ENCODE data around the gene TUBB2B. TPM values are rescaled to one million over a fixed set of nuclear protein-coding genes. Genes with fewer than 3 reads are reported as not detected.
A peak's percentile ranks its signal among the peaks of the same experiment; 100 is the strongest.

Gene TUBB2B
- total RNA-seq, 1 experiment from 2014 or later: 104 TPM

DNA sequence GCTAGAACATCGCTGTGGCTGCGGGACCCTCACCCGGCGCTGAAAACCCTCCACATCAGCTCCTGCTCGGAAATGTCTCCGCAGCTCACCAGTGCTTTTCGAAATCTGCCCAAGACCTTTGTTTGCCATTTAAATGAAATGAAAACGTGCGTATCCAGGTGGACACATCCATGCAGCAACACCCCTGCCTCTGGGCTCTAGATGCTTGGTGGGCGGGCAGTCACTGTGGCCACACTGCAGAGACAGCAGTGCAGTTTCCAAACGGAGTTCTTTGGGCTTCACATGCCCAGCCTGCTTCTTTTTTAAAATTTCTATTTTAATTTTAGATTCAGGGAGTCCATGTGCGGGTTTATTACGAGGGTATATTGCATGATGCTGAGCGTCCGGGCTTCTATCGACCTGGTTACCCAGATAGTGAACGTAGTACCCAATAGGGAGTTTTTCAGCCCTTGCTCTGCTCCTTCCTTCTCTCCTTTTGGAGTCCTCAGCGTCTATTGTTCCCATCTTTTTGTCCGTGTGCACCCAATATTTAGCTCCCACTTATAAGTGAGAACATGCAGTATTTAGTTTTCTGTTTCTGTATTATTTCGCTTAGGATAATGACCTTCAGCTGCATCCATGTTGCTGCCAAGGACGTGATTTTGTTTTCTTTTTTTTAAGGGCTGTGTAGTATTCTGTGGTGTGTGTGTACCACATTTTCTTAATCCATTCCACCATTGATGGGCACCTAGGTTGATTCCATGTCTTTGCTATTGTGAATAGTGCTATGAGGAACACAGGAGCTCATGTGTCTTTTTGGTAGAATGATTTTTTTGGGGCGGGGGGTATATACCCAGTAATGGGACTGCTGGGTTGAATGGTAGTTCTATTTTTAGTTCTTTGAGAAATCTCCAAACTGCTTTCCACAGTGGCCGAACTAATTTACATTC lies 4.8 kb upstream of the TUBB2B start:
- DNase-seq (ENCODE audit: low read depth): no peak

DNA sequence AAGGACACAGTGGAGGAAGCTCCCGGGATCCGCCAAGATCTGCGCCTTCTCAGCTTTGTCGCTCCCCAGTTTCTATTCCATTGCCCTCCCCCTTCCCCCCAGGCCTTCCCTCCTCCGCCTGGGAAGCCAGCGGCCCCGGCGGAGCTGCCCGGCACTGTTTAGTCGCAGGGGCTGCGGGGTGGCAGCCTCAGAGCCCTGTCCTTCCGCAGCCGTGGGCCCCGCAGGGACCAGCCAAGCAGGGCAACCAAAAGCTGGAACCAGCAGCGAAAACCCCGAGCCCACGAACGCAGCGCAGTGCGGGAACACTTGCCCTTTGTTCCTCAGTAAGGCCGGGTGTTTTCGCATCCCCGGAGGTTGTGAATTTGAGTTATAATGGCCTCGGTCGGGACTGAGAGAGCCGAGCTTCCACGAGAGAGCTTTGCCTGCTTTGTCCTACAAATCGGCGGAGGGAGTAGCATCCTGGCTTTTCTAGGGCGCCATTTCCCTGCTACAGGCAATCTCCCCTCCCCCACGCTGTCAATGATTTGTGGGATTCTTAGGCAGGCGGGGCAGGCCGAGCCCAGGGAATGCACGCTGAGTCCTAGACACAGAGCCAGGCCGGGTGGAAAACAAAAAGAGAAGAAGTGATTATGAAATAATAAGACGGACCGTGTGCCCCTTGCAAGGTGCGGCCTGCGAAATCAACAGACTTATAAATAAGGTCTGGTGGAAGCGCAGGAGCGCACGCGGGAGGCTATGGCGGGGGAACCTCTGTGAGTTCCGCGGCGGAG lies 4.0 kb upstream of the TUBB2B start:
- peak; percentile 90 for DNase-seq (ENCODE audit: low read depth)

DNA sequence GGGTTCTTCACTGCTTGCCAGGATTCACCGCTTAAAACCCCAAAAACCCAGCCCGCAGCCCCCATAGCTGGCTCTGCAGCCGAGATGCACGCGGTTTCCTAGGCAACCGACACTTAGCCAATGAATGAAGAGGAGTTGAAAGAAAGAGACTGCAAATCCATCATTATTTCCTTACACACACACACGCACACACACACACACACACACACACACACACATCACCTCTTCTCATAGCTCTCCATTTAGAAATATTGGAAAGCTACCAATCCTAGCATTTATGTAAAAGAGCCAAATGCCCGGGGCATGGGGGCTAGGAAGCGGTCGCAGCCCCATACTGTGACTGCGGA lies 3.4 kb upstream of the TUBB2B start:
- DNase-seq (ENCODE audit: low read depth): peak; percentile 72

DNA sequence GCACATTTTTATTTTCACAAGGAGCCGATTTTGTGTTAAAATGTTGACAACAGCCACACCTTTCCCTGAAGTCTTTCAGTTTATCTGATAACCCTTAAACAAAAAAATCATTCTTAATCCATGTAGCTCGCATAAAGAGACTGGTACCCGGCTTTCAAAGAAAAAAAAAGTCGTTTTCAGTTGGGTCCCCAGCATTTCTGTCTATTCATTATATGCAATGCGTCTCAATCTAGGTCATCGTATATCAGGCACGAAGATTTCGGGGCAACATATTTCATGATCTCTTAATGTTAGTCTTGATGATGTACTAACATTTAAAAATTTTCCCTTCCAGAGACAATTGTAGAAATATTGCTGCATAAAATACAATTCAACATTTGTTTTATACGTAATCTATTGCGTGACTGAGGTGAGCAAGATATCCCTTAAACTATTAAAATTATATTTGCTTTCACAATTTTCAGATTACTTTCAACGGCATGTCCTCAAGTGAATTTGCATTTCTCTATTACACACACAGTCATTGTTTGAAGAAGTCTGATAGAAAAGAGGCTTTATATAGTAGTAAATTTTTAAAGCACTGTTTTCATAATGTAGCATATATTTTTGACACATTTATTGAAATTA lies 2.9 kb upstream of the TUBB2B start:
- DNase-seq (ENCODE audit: low read depth): no peak

DNA sequence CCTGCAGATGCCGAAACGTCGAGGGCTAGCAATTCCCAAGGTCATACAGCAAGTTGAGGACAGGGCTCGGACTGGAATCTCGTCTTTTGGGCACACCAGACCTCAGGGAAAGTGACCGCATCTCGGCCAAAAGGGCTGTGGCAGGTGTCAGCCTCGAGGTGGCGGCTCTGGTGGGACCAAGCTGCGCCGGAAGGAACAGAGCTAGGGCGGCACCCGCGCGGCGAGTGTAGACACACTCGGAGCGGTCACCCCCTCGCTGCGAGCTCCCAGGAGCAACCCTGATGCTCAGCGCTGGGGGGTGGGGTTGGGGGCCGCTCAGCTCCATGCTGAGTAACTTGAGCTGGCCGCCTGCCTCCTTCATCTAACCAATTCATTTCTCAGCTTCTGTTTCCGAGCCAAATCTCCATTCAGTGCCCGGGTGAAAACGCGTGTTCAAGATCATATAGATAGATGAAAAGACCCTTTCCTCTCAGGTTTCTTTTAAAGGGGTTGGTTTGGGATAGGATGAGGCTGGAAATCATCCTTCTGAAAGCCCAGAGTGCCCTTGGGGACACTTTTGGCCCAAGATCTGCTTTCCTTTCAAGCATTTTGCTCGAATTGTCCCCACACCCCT lies 2.2 kb upstream of the TUBB2B start:
- peak; percentile 42 for DNase-seq (ENCODE audit: low read depth)

DNA sequence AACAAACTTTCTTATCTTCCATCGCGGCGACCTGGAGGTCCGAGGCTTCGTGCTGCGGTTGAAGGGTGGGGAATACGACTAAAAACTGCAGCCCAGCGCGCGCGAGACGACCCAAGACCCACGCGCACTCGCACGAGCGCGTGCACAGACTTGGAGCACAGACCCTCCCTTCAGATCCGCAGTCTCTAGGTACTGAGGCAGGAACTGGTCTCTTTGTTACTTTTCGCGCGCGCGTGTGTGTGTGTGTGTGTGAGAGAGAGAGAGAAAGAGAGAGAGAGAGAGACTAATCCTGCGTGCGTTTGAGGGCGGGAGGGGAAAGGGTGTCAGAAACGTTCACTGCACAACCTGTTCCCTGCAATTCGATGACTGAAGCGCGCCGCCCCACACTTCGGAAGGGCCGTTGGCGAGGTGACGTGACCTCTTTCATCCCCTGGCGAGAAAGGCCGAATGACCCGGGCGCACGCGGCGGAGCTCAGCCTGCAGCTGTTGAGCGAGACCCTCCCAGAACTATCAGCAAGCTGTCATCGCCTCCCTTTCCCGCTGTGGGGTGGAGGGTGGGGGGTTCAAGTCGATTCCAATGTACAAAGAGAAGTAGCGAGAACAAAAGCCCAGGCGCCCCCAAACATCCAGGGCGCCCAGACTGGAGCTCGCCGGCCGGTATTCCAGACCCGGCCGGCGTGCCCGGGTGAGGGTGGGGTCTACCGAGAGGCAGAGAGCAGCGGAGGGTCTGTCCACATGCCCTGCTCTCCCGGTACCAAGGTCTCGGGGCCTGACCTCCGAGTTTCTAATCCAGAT lies 1.5 kb upstream of the TUBB2B start:
- peak; percentile 36 for DNase-seq (ENCODE audit: low read depth)

DNA sequence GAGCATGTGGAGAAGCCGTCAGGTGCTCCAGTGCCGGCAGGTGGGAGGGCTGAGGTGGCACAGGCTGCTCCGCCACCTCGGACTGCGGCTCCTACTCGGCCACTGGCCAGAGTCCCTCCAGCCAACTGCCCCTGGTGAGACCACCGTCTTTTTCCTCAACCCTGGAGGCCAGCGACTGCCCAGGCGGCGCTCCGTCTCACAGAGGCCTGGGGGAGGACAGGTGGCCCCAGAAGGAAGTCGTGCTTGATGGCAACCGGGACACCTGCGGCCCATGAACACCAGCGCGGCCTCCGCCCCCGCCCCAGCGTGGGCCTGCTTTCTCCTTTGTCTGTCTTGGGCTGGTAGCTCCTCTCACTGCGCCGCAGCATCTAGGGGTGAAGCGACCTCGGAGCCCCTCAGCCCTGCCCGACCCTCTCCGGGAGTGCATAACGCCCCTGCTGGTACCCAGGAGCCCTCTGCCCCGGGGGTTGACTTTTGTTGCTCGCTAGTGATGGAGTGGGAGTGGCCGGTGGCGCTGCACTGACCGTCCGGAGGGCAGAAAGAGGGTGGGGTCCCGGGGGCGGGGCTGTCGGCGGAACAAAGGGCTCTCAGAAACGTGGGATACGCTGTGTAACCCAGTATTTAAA lies 706 bp upstream of the TUBB2B start:
- peak; percentile 34 for DNase-seq (ENCODE audit: low read depth)

DNA sequence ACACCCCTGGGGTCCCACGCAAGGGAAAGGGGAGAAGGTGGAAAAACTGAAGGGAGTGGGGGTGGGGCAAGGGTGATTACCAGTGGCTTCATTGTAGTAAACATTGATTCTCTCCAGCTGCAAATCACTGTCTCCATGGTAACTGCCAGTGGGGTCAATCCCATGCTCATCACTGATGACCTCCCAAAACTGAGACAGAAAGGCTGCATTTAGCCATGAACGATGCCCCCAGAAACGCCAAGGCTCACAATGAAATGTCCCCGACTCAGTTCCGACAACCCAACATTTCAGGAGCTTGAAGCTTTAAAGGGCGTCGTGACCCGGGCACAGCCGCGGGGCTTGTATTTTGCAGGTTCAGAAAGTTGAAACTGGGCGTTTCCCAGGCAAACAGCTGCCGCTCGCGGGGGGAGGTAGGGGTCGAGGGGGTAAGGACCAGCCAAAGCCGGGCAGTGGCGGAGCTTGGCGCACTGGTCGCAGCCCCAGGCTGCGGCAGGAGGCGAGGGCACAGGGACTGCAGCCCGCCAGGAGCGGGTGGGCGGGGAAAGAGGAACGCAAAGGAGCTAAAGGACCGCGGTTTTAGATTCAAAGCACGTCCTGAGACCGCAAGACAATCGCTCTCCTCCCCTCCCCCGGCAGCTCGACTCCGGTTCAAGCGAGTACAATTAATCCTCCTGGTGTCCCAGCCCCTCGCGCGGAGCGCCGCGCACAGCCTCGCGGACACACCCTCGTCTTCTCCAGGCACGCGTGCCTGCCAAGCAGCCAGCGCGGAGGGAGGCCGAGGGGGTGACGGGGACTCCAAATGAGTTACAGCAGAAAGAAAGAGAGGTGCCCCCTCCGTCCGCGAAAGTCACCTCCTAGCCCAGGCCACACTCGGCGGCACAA lies 731 bp downstream of the TUBB2B start:
- DNase-seq (ENCODE audit: low read depth): peak; percentile 68

DNA sequence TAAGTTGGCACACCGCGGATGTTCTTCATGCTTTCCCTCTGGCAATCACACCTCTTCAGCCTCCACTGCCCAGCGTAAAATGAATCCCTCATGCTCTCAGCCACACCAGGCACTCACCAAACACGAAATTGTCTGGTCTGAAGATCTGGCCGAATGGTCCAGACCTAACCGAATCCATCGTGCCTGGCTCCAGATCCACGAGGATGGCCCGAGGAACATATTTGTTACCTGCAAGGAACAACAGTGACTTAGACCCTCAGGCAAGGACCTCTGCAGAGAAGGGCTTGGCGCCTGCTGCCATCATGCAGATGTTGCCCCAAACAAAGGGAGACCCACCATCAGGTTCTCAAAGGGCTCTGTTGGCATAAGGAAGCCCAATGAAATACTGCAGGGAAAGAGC lies 1.4 kb downstream of the TUBB2B start:
- no peak for DNase-seq (ENCODE audit: low read depth)

DNA sequence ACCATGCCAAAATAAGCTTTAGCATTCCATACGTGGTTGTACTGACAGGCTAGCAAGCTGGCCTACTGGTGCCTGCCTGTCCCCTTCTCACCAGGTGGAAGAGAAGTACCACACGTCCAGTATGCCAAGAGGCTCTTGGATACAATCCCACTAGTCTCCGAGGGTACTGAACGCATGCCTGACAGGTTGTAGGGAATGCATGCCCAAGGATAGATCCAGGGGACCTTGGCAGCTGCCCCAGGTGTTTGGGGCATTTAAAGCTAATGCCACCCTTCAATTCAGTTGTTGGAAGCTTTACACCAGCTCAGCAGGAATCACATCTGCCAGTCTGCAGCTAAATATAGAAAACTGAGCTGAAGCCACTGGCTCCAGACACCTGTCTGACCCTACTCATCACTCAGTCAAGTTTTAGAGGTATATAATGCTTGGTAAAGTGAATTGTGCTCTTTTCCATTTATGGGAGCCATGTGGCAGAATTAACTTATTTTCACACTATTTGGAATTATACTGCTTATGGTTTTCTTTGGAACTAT lies 4.9 kb downstream of the TUBB2B start:
- DNase-seq (ENCODE audit: low read depth): no peak

DNA sequence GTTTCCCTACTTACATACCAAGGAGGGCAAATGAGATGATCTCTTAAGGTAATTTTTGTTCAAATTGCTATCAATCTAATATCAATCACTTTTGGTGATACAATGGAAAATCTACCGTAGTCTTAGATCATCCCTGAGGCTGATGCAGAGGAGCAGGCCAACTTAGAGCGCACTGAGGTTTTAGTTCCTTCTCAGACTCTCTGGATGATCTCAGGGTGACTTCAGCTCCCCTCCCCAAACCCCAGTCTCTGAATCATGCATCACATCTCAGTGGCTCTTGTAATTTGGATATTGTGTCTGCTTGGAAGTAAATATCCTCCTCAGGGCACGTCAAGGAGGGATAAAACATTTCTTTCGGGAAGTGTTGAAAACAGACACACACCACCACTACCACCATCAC lies 5.9 kb downstream of the TUBB2B start:
- no peak for DNase-seq (ENCODE audit: low read depth)

DNA sequence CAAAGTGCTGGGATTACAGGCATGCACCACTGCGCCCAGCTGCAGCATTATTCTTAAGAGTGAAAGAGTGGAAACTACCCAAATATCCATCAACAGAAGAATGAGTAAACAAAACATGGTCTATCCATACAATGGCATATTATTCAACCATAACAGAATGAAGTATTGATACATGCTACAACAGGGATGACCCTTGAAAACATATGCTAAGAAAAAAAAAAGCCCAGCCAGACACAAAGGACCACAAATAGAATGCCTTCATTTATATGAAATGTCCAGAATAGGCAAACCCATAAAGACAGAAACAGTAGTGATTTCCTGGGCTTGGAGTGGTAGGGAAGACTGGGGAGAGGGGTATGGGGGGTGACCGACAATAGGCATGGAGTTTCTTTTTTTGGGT lies 7.1 kb downstream of the TUBB2B start:
- no peak for DNase-seq (ENCODE audit: low read depth)

DNA sequence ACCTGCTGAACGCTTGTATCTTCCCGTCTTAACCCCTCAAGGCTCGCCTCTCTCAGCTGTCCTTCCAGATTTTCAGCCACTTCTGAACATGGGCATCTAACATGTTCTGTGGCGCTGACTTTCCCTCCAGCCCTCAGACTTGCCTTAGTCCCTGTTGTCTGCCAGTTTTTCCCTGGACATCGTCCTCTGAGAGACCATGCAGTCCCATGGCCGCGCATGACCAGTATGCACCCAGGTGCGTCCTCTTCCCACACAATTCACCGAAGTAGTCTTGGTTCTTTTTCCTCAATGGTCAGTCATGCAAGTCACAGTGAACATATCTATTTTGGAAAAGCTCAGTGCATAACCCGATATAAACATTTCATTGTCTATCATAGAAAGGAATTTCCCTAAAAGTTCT lies 9.2 kb downstream of the TUBB2B start:
- DNase-seq (ENCODE audit: low read depth): no peak

DNA sequence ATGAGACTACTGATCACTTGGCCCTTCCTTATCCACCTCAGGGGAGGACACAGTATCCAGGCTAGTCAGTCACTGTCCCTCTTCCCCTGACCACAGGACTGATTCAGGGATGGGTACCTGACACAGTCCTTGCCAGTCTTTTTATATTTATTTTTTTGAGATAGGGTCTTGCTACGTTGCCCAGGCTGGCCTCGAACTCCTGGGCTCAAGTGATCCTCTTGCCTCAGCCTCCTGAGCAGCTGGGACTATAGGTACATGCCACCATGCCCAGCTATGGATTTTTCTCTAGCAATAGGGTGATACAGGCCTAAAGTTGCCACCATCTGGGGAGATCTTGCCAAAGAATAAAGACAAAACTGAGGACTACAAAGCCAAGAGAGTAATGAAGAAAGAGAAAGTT lies 10.2 kb downstream of the TUBB2B start:
- DNase-seq (ENCODE audit: low read depth): no peak

DNA sequence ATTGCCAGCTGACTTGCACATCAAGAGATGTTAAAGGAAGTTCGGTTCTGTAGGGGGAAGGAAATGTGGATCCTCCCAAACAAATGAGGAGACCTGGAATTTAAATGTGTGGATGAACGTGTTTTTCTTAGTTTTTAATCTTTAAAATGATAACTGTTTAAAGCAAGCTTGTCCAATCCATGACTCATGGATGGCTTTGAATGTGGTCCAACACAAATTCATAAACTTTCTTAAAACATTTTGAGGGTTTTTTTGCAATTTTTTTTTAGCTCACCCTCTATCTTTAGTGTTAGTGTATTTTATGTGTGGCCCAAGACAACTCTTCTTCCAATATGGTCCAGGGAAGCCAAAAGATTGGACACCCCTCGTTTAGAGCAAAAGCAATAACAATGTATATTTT lies 12.6 kb downstream of the TUBB2B start:
- DNase-seq (ENCODE audit: low read depth): no peak

DNA sequence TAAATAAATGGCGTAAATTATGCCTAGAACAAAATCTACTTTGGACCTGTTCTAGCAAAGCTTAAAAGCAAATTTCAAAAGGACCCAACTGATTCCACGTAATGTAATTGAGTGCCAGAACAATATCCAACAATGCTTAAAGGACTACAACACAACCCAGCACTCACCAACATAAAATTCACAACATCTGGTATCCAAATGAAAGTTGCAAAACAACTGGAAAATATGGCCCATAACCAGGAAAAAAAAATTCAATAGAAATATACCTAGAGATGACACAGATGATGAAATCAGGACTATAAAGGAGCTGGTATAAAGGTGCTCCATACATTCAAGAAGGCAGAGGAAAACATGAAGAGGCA lies 14.1 kb downstream of the TUBB2B start:
- DNase-seq (ENCODE audit: low read depth): no peak

DNA sequence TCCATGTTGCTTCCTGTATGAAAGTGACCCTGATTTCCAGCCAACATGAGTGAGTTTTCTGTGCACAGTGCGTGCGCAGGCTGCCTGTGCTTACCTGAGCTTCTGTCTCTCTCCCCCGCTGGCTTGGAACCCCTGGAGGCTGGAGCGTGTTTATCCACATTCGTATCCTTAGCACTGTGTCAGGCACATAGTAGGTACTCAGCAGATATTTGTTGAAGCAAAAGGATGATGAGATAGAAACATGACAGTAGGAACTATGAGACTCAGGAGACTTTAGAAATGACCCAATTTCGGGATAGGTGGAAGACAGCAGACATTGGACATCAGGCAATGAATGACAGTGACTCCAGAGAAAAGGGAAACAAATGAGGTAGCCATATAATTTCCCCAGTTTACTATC lies 15.2 kb downstream of the TUBB2B start:
- no peak for DNase-seq (ENCODE audit: low read depth)

DNA sequence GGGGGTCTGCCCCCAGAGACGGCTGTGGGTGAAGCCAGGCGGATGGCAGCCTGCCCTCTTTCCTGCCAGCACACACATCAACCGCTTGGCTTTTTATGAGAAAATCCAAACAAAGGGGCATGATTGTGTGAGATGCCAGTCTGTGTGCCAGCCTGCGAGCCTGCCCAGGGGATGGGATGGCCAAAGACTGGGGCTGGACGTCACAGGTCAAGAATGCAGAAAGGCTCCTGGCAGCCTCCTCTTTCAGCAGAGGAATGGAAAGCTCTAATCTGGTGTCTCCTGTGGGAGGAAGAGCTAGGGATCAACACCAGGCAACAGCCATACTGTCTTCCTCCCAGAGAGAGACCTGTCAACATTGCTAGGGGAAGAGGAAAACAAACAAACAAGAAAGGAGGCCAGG lies 15.8 kb downstream of the TUBB2B start:
- DNase-seq (ENCODE audit: low read depth): no peak

DNA sequence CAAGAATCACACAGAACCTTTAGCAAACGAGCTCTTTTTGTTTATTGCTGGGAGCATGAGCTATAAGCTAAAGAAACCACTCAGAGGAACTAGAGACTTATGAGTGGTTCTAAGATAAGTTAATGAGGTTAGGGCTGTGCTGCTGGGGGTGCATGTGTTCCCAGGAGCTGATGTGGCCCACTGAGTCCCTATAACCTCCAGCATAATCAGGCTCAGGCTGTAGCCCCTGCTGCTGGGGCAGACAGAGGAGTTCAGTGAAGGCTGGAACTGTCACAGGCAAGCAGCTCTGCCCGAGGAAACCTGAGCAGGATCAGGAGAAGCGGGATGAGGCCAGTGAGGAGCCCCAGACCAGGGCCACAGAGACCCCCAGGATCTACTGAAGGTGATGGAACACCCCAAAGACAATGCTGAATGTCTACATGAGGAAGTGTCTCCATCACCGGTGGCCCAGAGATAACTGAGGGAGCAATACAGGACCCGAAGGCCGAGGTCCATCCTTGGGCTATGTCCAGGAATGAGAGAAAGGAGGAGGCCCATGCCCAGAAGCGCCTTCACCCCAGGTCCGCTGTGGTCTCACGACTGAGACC lies 17.3 kb downstream of the TUBB2B start:
- no peak for DNase-seq (ENCODE audit: low read depth)
